Bladder microvascular endothelial cell (primary cell): Measurements from ENCODE around the gene NRCAM. TPM values are rescaled to one million over a fixed set of nuclear protein-coding genes. Genes with fewer than 3 reads are reported as not detected.

Experiments
- total RNA-seq: library from RNA; depleted of rRNA; stranded (reverse); fragments of >200 nt; gene quantifications from 2 replicates; pipeline ENCODE4 v1.2.3, GENCODE V29; 2014

NRCAM gene
- 7.0 and 16.5 TPM in 2 replicates for total RNA-seq

GRCh38 chr7:108455998-108456677, at the start of gene NRCAM:
Gene NRCAM, minus strand, starts transcription at chr7:108456436. Its CDS starts 216,372 bp downstream, at chr7:108240064.

GRCh38 chr7:108130261-108130660, 326.0 kb downstream of the NRCAM start, which contains the start of gene LAMB4:
Gene LAMB4, minus strand, starts transcription at chr7:108130361. Its CDS starts 7,197 bp downstream, at chr7:108123164.

Other genes with a start within 250 kb of the NRCAM start
- gene PNPLA8, start 69.7 kb upstream of the NRCAM start, total RNA-seq = 20.2 and 34.0 TPM in 2 replicates
- 6.8 and 11.8 TPM in 2 replicates for gene THAP5, start 113.3 kb upstream of the NRCAM start, total RNA-seq
- gene DNAJB9, start 113.4 kb upstream of the NRCAM start, total RNA-seq = 20.4 and 24.9 TPM in 2 replicates